Measurements from ENCODE around the gene KLHL25. TPM values are rescaled to one million over a fixed set of nuclear protein-coding genes. Genes with fewer than 3 reads are reported as not detected.

KLHL25 gene
- total and polyA plus RNA-seq, 2 experiments from 2014 or later: 2.0 to 7.1 TPM

GRCh38 chr15:85792102-85792731 lies 2.5 kb downstream of the KLHL25 start:
- 95 to 100% methylated on average over 4 of the region's 4 CpGs for WGBS, 2 experiments (ENCODE audit: low coverage in 1 of 2, low lambda C conversion rate in 2 of 2, missing lambda C conversion rate in 2 of 2)
- Histone ChIP-seq H3K36me3 (ENCODE audit: low read depth) (no peaks in the 10 kb centered on the region), H3K4me3 (no peak overlapping the region), H3K9me2 (ENCODE audit: insufficient read depth) (no peaks in the 10 kb centered on the region), H3K4me1 (ENCODE audit: insufficient read depth) (peaks cover 10% of the 10 kb centered on the region), H3K27me3 (replicated peaks; ENCODE audit: insufficient read depth) (no peaks in the 10 kb centered on the region), H3K4me2 (ENCODE audit: unreplicated experiment) (no peak overlapping the region), H2AFZ (no peak overlapping the region), H3K9me3 (ENCODE audit: low read depth) (no peaks in the 10 kb centered on the region), H3K27ac (no peak overlapping the region), H3K9ac (no peak overlapping the region), H3K79me2 (ENCODE audit: insufficient read depth) (peaks cover 48% of the 10 kb centered on the region), H4K20me1 (ENCODE audit: insufficient read depth) (no peaks in the 10 kb centered on the region), H3F3A (ENCODE audit: insufficient read depth) (no peaks in the 10 kb centered on the region)
- in situ Hi-C loops (cut with MboI): no loop called here
- no peak for DNase-seq
- no peak for TF ChIP-seq EZH2phosphoT487 (IDR thresholded peaks at IDR 0.05; ENCODE audit: insufficient read depth, low read depth)

GRCh38 chr15:85789496-85789875 lies 5.2 kb downstream of the KLHL25 start:
- H3K4me1 ChIP-seq (ENCODE audit: insufficient read depth): peaks cover 26% of the 10 kb centered on the region
- WGBS, 2 experiments (ENCODE audit: low coverage in 1 of 2, low lambda C conversion rate in 2 of 2, missing lambda C conversion rate in 2 of 2): 96 to 98% methylated on average over 7 of the region's 7 CpGs
- no peak for TF ChIP-seq EZH2 (IDR thresholded peaks at IDR 0.05; ENCODE audit: insufficient read depth, poor library complexity, severe bottlenecking)
- TF ChIP-seq EZH2phosphoT487 (IDR thresholded peaks at IDR 0.05; ENCODE audit: insufficient read depth, low read depth): no peak
- no peaks in the 10 kb centered on the region for H3K27me3 ChIP-seq (replicated peaks; ENCODE audit: insufficient read depth)
- no peaks in the 10 kb centered on the region for H3K9me3 ChIP-seq (ENCODE audit: low read depth)
- H4K20me1 ChIP-seq (ENCODE audit: insufficient read depth): no peaks in the 10 kb centered on the region
- no peak overlapping the region for H3K4me2 ChIP-seq (ENCODE audit: unreplicated experiment)
- no peak overlapping the region for H2AFZ ChIP-seq
- no peak for DNase-seq
- H3K9ac ChIP-seq: no peak overlapping the region
- peaks cover 58% of the 10 kb centered on the region for H3K79me2 ChIP-seq (ENCODE audit: insufficient read depth)
- in situ Hi-C loops (cut with MboI): no loop called here
- peaks cover 5% of the 10 kb centered on the region; the same call in 1 of the 2 replicates for H3F3A ChIP-seq (ENCODE audit: insufficient read depth)
- H3K36me3 ChIP-seq (ENCODE audit: low read depth): no peaks in the 10 kb centered on the region
- H3K9me2 ChIP-seq (ENCODE audit: insufficient read depth): no peaks in the 10 kb centered on the region
- no peak overlapping the region for H3K27ac ChIP-seq
- no peak overlapping the region for H3K4me3 ChIP-seq

GRCh38 chr15:85788771-85789495 lies 5.8 kb downstream of the KLHL25 start:
- in situ Hi-C loops (cut with MboI): no loop called here
- H3K4me1 ChIP-seq (ENCODE audit: insufficient read depth): peaks cover 26% of the 10 kb centered on the region
- H3K36me3 ChIP-seq (ENCODE audit: low read depth): no peaks in the 10 kb centered on the region
- H3K4me2 ChIP-seq (ENCODE audit: unreplicated experiment): no peak overlapping the region
- 81 to 92% methylated on average over 11 to 12 of the region's 12 CpGs for WGBS, 2 experiments (ENCODE audit: low coverage in 1 of 2, low lambda C conversion rate in 2 of 2, missing lambda C conversion rate in 2 of 2)
- H3K9me2 ChIP-seq (ENCODE audit: insufficient read depth): no peaks in the 10 kb centered on the region
- no peak overlapping the region for H2AFZ ChIP-seq
- H3K4me3 ChIP-seq: no peak overlapping the region
- H3K79me2 ChIP-seq (ENCODE audit: insufficient read depth): peaks cover 64% of the 10 kb centered on the region
- H4K20me1 ChIP-seq (ENCODE audit: insufficient read depth): no peaks in the 10 kb centered on the region
- DNase-seq: no peak
- no peak overlapping the region for H3K27ac ChIP-seq
- no peaks in the 10 kb centered on the region for H3K9me3 ChIP-seq (ENCODE audit: low read depth)
- peaks cover 5% of the 10 kb centered on the region; the same call in 1 of the 2 replicates for H3F3A ChIP-seq (ENCODE audit: insufficient read depth)
- no peak overlapping the region for H3K9ac ChIP-seq
- no peaks in the 10 kb centered on the region for H3K27me3 ChIP-seq (replicated peaks; ENCODE audit: insufficient read depth)
- no peak for TF ChIP-seq EZH2 (IDR thresholded peaks at IDR 0.05; ENCODE audit: insufficient read depth, poor library complexity, severe bottlenecking)
- TF ChIP-seq EZH2phosphoT487 (IDR thresholded peaks at IDR 0.05; ENCODE audit: insufficient read depth, low read depth): no peak

GRCh38 chr15:85786781-85787114 lies 8.0 kb downstream of the KLHL25 start:
- no peaks in the 10 kb centered on the region for H3K9me2 ChIP-seq (ENCODE audit: insufficient read depth)
- H3K79me2 ChIP-seq (ENCODE audit: insufficient read depth): peaks cover 53% of the 10 kb centered on the region

More at GRCh38 chr15:85786781-85787114, 8.0 kb downstream of the KLHL25 start:
- H4K20me1 ChIP-seq (ENCODE audit: insufficient read depth): no peaks in the 10 kb centered on the region
- peaks cover 16% of the 10 kb centered on the region for H3K4me1 ChIP-seq (ENCODE audit: insufficient read depth)
- WGBS, 2 experiments (ENCODE audit: low coverage in 1 of 2, low lambda C conversion rate in 2 of 2, missing lambda C conversion rate in 2 of 2): 93 to 94% methylated on average over 3 of the region's 3 CpGs
- H3K27me3 ChIP-seq (replicated peaks; ENCODE audit: insufficient read depth): no peaks in the 10 kb centered on the region
- TF ChIP-seq EZH2 (IDR thresholded peaks at IDR 0.05; ENCODE audit: insufficient read depth, poor library complexity, severe bottlenecking) (no peak), EZH2phosphoT487 (IDR thresholded peaks at IDR 0.05; ENCODE audit: insufficient read depth, low read depth) (no peak)
- no peak overlapping the region for H3K4me3 ChIP-seq
- H3K36me3 ChIP-seq (ENCODE audit: low read depth): no peaks in the 10 kb centered on the region
- H3F3A ChIP-seq (ENCODE audit: insufficient read depth): peaks cover 5% of the 10 kb centered on the region; the same call in 1 of the 2 replicates
- no peak overlapping the region for H2AFZ ChIP-seq
- H3K9ac ChIP-seq: no peak overlapping the region
- DNase-seq: no peak
- no peak overlapping the region for H3K27ac ChIP-seq
- H3K9me3 ChIP-seq (ENCODE audit: low read depth): no peaks in the 10 kb centered on the region
- H3K4me2 ChIP-seq (ENCODE audit: unreplicated experiment): no peak overlapping the region
- in situ Hi-C loops (cut with MboI): no loop called here
